Adrenal gland (tissue), 5 donors: ENCODE data around the gene RGL3.

Experiments used
- POLR2A ChIP-seq, 2 donors: fragments of 450-650 bp; IDR thresholded peaks; one replicate each; pipeline ENCODE4 v1.6.1; 2017; ENCODE audit warnings: antibody characterized with exemption in 2 of 2, mild to moderate bottlenecking in 2 of 2, moderate library complexity in 1 of 2
- TF ChIP-seq, protein P1 (sequence below), 6 experiments: fragments of 450-650 bp in 4 of 6; fragments of 200-600 bp in 2 of 6; sonication (generic) in 1 of 6; IDR thresholded peaks; 1 replicate in 5 of 6; 2 replicates in 1 of 6; pipeline versions ENCODE4 v1.5.1 to v1.8.0; 2016 to 2021; ENCODE audit warnings: antibody characterized with exemption in 6 of 6, mild to moderate bottlenecking in 2 of 6, moderate library complexity in 1 of 6
- donor health status: DM: no; HTN: no; CAD: no.

DNA sequence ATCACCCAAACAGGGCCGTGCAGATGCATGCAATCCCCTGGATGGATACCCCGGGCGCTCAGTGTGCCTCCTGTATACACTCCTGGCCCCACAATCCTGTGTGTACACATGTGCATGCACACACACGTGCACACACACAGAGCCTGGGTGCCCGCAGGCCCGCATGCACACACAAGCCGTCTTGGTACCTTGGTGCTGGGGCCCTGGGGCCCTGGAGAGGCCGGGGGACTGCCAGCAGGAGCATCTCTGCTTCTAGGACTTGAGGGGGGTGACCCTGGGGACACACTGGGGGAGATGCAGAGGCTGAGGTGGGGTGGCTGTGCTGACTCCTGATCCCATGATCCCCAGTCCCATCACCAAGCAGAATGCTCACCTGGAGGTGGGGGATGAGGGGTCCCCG lies 19.4 kb downstream of the RGL3 start:
- TF ChIP-seq POLR2A (IDR thresholded peaks at IDR 0.05) = no peak
- TF ChIP-seq, protein P1, sequence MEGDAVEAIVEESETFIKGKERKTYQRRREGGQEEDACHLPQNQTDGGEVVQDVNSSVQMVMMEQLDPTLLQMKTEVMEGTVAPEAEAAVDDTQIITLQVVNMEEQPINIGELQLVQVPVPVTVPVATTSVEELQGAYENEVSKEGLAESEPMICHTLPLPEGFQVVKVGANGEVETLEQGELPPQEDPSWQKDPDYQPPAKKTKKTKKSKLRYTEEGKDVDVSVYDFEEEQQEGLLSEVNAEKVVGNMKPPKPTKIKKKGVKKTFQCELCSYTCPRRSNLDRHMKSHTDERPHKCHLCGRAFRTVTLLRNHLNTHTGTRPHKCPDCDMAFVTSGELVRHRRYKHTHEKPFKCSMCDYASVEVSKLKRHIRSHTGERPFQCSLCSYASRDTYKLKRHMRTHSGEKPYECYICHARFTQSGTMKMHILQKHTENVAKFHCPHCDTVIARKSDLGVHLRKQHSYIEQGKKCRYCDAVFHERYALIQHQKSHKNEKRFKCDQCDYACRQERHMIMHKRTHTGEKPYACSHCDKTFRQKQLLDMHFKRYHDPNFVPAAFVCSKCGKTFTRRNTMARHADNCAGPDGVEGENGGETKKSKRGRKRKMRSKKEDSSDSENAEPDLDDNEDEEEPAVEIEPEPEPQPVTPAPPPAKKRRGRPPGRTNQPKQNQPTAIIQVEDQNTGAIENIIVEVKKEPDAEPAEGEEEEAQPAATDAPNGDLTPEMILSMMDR (IDR thresholded peaks at IDR 0.05) = no peak
